SK-N-MC (cell line): ENCODE measurements around the gene RBMS3.

Experiments used
- EZH2 ChIP-seq: fragments of 200-600 bp; sonication (generic); IDR thresholded peaks from one replicate; pipeline ENCODE4 v1.6.1; 2017; ENCODE audit warnings: antibody characterized with exemption
- FOXP2 ChIP-seq: optimal IDR thresholded peaks from 2 replicates; pipeline ENCODE3; 2011; ENCODE audit warnings: mild to moderate bottlenecking, moderate library complexity; ENCODE audit not compliant: insufficient read depth; ENCODE audit errors: extremely low read length, control extremely low read depth
- POLR2AphosphoS5 ChIP-seq: IDR thresholded peaks from 2 replicates; pipeline ENCODE4 v1.6.1; 2012; ENCODE audit warnings: mild to moderate bottlenecking, low read depth, low read length, borderline replicate concordance

GRCh38 chr3:29611252-29611651 lies 330.4 kb downstream of the RBMS3 start:
- TF ChIP-seq EZH2 (no peak), POLR2AphosphoS5 (no peak), FOXP2 (no peak)
